GM21825 (cell line): ENCODE data around the gene ITPRIP.

ENCODE experiments used
- ATAC-seq: cut with Tn5 transposase; IDR thresholded peaks from one replicate; pipeline ENCODE4 v1.9.1; 2021; ENCODE audit warnings: mild to moderate bottlenecking, moderate library complexity; ENCODE audit not compliant: unreplicated experiment

The ITPRIP gene

GRCh38 chr10:104326991-104327610 is 11.2 kb downstream of the ITPRIP start:
- ATAC-seq = no peak

- no peak for ATAC-seq
Measured at GRCh38 chr10:104325436-104326435, 12.5 kb downstream of the ITPRIP start.

- no peak for ATAC-seq
Measured at GRCh38 chr10:104324931-104325330, 13.3 kb downstream of the ITPRIP start.

GRCh38 chr10:104324221-104324686 is 14.0 kb downstream of the ITPRIP start:
- no peak for ATAC-seq

GRCh38 chr10:104323760-104324201 is 14.5 kb downstream of the ITPRIP start:
- ATAC-seq = no peak

GRCh38 chr10:104323085-104323484 is 15.2 kb downstream of the ITPRIP start:
- no peak for ATAC-seq

- no peak for ATAC-seq
Measured at GRCh38 chr10:104322416-104322782, 15.9 kb downstream of the ITPRIP start.

GRCh38 chr10:104321725-104322415 is 16.4 kb downstream of the ITPRIP start:
- ATAC-seq = no peak

GRCh38 chr10:104321226-104321625 is 17.0 kb downstream of the ITPRIP start:
- no peak for ATAC-seq

- no peak for ATAC-seq
Measured at GRCh38 chr10:104318810-104319741, 19.2 kb downstream of the ITPRIP start.

- no peak for ATAC-seq
Measured at GRCh38 chr10:104318326-104318725, 19.9 kb downstream of the ITPRIP start.

GRCh38 chr10:104317726-104318299 is 20.5 kb downstream of the ITPRIP start:
- ATAC-seq = no peak

- ATAC-seq = no peak
Measured at GRCh38 chr10:104317269-104317710, 21.0 kb downstream of the ITPRIP start.

- ATAC-seq = no peak
Measured at GRCh38 chr10:104316321-104317099, 21.8 kb downstream of the ITPRIP start.

GRCh38 chr10:104315486-104315921 is 22.8 kb downstream of the ITPRIP start:
- no peak for ATAC-seq

- ATAC-seq = no peak
Measured at GRCh38 chr10:104314591-104315485, 23.4 kb downstream of the ITPRIP start.

- no peak for ATAC-seq
Measured at GRCh38 chr10:104311184-104311720, 27.0 kb downstream of the ITPRIP start.
